GM10847 (cell line): ENCODE measurements around the gene PRMT3.

Experiments
- POLR2A ChIP-seq: IDR thresholded peaks from 2 replicates; pipeline ENCODE4 v1.6.1; 2011; ENCODE audit not compliant: insufficient read length; ENCODE audit errors: extremely low read depth

The PRMT3 gene

DNA sequence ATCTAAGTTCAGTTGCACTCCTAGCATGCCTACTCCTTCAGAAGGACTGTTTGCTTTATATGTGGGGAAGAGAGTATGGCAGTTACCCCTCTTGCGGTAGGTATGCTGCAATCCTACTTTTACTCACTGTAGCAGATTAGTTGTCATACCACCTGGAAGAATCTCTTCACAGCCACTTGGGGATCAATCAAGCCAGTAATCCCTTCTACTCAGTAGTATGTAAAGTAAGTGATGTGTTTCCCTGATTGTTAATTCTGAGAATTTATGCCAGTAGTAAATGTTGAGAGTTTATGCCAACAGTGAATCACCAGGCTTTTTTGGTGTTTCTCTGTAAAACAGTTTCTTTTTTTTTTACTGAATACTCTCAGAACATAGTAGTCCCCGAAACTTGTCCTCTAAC, 34.4 kb downstream of the PRMT3 start:
- TF ChIP-seq POLR2A, result no peak

DNA sequence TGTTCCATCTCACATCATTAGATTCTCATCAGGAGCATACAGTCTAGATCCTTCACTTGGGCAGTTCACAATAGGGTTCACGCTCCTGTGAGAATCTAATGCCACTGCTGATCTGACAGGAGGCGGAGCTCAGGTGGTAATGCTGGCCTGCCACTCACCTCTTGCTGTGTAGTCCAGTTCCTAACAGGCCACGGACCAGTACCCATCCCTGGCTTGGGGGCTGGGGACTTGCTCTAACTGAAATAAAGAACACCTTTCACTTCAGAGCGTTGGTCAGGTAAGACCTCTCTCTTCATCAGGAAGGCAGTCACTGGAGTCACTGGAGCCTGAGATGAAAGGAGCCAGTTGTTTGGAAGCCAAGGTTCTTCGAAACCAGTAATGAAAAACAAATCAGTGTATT, 41.7 kb downstream of the PRMT3 start:
- TF ChIP-seq POLR2A, result no peak

DNA sequence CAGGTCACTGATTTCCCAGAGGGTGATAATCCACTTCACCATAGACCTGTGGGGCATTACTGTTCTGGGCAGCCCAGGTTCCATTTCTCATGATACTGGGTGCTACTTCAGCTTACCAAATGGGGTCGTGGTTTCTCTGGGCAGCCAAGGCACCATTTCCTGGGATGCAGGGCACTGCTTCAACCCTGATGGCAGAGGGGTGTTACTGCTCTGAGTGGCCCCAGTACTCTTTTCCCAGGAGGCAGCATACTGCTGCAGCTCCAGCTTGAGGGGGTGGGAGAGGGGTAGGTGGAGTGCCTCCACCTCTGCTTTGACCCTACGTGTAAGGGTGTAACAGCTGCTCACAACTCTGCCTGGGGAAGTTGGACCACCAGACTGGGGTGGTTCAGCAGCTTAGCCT, 51.1 kb downstream of the PRMT3 start:
- no peak for TF ChIP-seq POLR2A

DNA sequence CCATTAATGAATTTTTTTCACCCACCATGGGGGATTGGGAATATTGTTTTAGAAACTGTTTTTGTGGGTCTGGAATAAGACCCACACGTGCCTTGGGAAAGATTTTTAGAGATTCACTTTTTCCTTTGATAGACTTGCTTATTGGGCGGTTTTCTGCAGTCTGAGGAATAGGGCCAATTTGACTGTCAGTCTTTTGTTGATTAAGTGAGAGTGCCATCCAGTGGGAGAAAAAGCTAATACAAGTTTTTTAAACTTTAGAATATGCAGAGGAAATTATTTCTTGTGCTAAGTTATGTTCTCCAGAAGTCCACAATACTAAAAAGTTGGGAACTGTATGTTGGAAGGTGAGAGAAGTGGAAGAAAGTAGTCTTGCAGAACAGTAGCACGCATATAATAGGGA, 56.1 kb downstream of the PRMT3 start:
- TF ChIP-seq POLR2A, result no peak

DNA sequence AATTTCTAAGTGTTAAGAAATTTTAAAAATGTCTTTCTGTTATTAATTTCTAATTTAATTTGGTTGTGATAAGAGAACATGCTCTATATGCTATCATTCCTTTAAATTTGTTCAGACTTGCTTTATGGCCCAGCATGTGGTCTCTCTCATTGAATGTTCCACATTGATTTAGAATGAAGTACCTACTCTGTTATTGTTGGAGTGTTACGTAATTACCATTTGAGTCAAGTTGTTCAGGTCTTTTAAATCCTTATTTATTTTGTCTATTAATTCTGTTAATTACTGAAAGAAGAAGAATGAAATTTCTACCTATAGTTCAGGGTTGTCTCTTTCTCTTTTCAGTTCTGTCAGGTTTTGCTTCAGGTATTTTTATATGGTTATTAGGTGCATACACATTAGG, 57.0 kb downstream of the PRMT3 start:
- TF ChIP-seq POLR2A, result no peak

DNA sequence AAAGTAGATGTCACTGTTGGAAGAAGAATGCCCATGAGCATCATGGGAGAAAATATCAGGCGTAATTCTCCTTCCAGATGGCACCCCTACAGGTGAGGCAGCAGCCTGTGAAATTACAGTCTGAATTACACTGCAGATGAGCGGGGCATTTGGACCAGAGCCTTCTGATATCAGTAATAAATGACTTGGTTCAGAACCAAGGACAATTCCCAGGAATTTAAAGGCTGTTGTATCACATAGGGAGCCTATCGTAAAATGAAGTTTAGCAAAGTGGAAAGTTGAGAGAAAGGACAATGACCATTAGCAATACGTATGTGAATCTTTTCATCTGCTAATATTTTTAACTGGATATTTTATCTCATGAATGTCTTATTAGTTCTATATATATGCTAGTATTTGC, 61.3 kb downstream of the PRMT3 start:
- TF ChIP-seq POLR2A, result no peak

DNA sequence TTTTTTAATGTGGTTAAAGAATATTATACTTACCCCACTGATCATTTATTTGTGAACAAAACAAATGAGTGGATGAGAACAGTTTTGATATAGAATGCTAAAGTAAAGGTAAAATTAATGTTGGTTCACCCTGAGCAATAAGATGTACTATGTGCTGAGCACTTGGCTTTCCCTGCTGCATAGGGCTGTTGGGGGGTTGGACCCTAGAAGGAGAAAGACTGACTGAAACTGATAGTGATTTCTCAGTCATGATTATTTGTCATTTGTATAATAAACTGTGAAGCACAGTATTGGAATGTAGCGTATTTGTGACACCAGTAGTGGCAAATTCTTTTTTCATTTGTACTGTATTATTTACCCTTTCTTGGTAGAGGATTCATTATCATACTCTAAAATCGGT, 63.3 kb downstream of the PRMT3 start:
- TF ChIP-seq POLR2A, result no peak

DNA sequence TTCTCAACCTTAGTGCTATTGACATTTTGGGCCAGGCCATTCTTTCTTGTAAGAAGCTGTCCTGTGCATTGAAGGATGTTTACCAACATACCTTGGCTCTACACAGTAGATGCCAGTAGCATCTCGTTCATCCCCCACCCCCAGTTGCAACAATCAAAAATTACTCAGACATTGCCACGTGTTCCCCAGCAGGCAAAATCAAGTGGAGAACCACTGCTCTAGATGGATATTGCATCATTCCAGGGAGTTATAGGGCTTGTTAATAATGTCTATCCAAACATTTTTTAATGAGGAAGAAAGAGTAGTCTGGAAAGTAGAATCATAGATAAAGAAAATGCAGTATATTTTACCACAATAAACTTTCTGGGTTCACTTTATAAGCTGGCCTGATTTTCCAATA, 64.1 kb downstream of the PRMT3 start:
- TF ChIP-seq POLR2A, result no peak

DNA sequence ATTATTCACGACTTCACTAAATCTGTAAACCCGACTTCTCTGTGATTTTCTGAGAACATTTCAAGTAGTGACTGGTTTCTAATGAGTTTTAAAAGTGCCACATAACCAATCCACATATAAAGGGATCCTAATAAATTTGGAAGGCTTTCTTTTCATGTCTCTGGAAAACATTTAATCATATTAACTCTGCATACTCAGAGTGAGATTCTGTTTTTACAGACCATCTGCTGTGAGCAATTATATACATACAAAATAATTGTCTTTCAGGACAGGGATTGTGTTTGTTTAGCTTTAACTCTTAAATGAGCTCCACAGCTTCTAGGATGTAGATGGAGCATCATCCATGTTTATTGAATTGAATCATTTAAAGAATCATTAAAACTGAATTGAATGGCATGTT, 65.1 kb downstream of the PRMT3 start:
- TF ChIP-seq POLR2A, result no peak

DNA sequence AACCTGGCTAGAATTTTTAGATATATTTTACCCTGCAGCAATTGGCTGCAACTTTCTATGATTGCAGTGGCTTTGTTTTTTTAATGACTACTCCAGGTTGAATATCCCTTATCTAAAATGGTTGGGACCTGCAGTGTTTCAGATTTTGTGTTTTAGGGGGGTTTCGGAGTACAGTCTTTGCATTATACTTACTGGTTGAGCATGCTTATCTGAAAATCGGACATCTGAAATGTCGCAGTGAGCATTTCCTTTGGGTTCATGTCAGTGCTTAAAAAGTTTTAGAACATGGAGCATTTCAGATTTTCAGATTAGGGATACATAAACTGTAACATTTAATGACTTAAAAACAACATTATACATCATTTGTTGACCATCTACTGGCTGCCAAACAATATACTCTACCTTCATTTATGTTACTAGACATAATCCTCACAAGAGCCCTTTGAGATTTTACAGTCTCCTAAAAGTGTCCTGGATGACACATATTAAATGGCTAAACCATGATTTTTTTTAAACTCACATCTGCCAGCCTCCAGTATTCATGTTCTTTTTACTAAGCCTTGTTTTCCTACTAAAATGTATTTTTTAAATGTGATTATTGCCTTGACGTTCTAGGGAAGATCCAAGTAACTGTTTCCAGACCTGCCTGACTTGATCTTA, 66.3 kb downstream of the PRMT3 start:
- TF ChIP-seq POLR2A, result no peak

DNA sequence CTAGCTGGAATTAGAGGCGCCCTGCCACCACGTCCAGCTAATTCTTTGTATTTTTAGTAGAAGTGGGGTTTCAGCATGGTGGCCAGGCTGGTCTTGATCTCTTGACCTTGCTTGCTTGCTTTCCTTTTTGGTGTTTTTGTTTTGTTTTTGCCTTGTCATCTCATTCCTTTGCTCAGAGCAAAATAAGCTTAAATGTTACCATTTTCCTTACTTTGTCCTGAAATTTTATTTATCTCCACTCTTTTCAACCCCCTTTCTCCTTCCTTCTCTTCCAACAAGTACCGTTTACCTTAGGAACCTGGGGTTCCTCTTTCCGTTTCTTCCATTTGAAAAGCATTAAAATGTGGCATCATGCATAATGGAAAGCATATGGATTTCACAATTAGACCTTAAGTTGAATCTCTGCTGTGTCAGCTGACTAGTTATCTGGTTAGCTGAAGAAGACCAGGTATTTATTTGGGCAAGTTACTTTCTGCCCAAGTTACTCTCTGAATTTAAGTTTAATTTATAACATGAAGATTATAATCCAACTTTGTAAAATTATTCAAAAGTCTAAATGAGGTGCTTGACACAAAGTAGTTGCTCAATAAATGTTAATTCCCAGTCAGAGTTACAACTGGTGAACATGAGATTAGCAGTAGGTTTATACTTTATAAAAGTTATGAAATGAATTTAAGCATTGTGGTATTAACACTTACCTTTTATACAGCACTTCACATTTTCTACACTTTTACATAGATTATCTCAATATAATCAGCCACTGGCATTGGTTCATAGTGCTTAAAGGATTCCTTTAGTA, 69.7 kb downstream of the PRMT3 start:
- TF ChIP-seq POLR2A, result no peak

DNA sequence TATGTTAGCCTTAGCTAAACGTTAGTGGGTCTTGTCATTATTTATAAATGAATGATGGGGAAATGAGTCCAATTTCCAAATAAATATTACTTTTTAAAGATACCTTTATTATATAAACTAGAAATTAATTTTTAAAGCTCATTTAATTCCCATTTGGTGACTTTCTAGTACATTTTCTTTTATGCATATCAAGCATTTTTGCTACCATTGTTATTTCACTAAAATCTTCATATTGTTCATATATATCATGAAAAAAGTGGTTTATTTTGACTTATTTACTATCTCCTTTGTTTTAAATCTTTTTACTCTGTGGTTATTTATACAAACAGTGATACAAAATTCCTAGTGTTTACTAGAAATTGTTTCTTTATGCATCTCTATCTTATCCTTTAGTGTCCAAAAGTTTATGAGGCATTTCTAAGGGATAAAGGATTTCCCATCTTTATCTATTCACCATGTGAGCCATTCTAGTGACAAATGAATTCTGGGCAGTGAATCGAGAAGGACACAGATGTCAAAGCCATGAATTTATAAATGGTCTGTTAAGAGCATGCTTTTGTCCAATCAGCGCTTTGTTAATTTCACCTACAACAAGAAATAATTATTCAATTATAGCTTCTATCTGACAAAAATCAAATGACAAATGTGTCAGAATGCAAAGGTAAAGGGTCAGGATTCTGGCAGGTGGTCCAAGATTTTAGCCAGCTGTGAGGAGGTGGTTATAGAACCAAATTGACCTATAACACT, 70.6 kb downstream of the PRMT3 start:
- TF ChIP-seq POLR2A, result no peak

DNA sequence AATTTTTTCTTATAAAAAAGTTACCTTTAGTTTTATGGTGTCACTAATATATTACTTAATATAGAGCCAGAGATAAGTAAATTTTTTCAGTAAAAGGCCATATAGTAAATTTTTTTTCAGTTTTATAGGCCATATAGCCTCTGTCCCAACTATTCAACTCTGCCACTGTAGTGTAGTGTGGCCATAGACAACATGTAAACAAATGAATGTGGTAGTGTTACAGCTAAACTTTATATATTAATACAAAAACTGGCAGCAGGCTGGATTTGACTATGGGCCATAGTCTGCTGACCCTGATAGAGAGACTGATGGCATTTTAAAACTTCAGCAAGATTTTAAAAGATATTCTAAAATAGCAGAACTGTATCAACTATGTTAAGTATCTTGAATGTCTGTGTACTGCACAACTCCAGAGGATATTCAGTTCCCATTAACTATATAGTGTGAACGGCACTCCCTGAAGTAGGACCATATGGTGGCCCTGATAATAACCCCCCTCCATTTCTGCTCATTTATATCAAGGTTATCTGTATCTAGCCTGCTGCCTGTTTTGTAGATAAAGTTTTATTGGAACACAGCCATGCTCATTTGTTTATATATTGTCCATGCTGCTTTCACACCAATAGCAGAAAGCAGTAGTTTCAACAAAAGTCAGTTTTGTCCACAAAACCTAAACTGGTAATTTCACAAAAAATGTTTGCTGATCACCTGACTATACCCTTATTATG, 71.6 kb downstream of the PRMT3 start:
- no peak for TF ChIP-seq POLR2A

DNA sequence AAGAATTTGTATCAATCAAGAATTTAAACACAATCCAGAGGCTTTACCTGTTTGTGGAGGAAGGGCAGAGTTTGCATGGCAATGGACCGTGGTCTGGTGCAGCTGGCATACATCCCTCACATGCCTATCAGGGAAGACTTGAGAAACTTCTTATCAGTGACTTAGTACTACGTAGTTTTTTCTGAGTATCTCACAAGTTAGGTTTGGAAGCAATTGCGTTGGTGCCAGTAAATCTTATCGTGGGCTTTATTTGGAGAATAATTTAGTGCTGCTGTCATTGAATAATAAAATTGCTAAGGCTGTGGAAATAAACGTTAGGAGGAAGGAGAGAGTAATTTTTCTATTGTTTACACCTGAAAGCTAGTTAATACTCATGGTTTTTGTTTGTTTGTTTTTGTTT, 72.3 kb downstream of the PRMT3 start:
- TF ChIP-seq POLR2A, result no peak

DNA sequence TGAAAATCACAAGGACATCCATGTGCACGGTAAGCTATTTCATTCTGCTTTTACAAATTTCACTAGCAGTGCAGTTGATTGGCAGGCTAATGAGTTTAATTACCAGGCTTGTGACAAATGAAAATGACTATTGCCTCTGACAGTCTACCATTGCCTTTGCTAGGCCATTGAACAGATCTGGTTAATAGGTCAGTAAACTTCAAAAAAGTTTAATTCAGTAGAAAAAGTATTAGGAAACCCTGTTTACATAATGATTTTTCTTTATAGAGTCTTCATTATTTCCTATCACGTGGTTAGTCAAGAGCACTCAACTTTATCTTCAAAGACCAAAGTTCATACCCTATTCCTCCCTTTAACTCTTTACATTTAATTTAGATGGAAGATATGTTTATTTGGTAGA, 77.0 kb downstream of the PRMT3 start:
- TF ChIP-seq POLR2A, result no peak
